Measurements from ENCODE around the gene RAB39A. TPM values are rescaled to one million over a fixed set of nuclear protein-coding genes. Genes with fewer than 3 reads are reported as not detected.

RAB39A gene
- total and polyA plus RNA-seq, 11 donors, result 0.19 to 4.7 (median 0.32) TPM; not detected in 2

- DNase-seq, result no peak
- no peaks in the 10 kb centered on the region for H3K9me3 ChIP-seq
- intact Hi-C loops (cut with DNase I), result no loop called here
- no peaks in the 10 kb centered on the region for H3K36me3 ChIP-seq
- TF ChIP-seq POLR2A (IDR thresholded peaks at IDR 0.05), result no peak
- TF ChIP-seq CTCF (IDR thresholded peaks at IDR 0.05), result no peak
- WGBS, 4 donors, result 76 to 85% (median 83%) methylated on average over 1 of the region's 1 CpG
- H3K27ac ChIP-seq, result no peak overlapping the region
- H3K4me3 ChIP-seq, result no peak overlapping the region
- peaks cover 0 to 12% (median 0%) of the 10 kb centered on the region in 12 donors for H3K4me1 ChIP-seq
- no peak for ATAC-seq
- no peaks in the 10 kb centered on the region for H3K27me3 ChIP-seq
Measured at GRCh38 chr11:107962181-107962580, 33.9 kb downstream of the RAB39A start.

- intact Hi-C loops (cut with DNase I), result no loop called here
- Histone ChIP-seq H3K27ac (no peak overlapping the region), H3K27me3 (no peaks in the 10 kb centered on the region), H3K4me1 (peaks cover 0 to 2% (median 0%) of the 10 kb centered on the region in 12 donors), H3K36me3 (no peaks in the 10 kb centered on the region), H3K4me3 (no peak overlapping the region), H3K9me3 (no peaks in the 10 kb centered on the region)
- ATAC-seq, result no peak
- no peak for DNase-seq
- no peak for TF ChIP-seq POLR2A (IDR thresholded peaks at IDR 0.05)
- TF ChIP-seq CTCF (IDR thresholded peaks at IDR 0.05), result no peak
- WGBS, 4 donors, result 63 to 76% (median 75%) methylated on average over 8 of the region's 8 CpGs
Measured at GRCh38 chr11:107963091-107963490, 34.8 kb downstream of the RAB39A start.

GRCh38 chr11:107969219-107969618 is 41.0 kb downstream of the RAB39A start:
- Histone ChIP-seq H3K4me3 (no peak overlapping the region), H3K9me3 (no peaks in the 10 kb centered on the region), H3K36me3 (no peaks in the 10 kb centered on the region), H3K27ac (no peak overlapping the region), H3K4me1 (no peaks in the 10 kb centered on the region), H3K27me3 (no peaks in the 10 kb centered on the region)
- no peak for ATAC-seq
- no peak for DNase-seq
- TF ChIP-seq CTCF (IDR thresholded peaks at IDR 0.05) (no peak), POLR2A (IDR thresholded peaks at IDR 0.05) (no peak)
- intact Hi-C loops (cut with DNase I), result no loop called here

- WGBS, 4 donors, result 76 to 83% (median 78%) methylated on average over 5 of the region's 5 CpGs
- TF ChIP-seq POLR2A (IDR thresholded peaks at IDR 0.05) (no peak), CTCF (IDR thresholded peaks at IDR 0.05) (no peak)
- Histone ChIP-seq H3K27ac (no peak overlapping the region), H3K36me3 (no peaks in the 10 kb centered on the region), H3K4me1 (no peaks in the 10 kb centered on the region), H3K27me3 (no peaks in the 10 kb centered on the region), H3K4me3 (no peak overlapping the region), H3K9me3 (no peaks in the 10 kb centered on the region)
- DNase-seq, result no peak
- no peak for ATAC-seq
- intact Hi-C loops (cut with DNase I), result no loop called here
Measured at GRCh38 chr11:107970049-107970448, 41.8 kb downstream of the RAB39A start.

Data from heart left ventricle (tissue), 16 donors.